Activated T-cell treated with anti-CD3 and anti-CD28 coated beads, Interleukin-2, amount 50 U/mL, for 72 hours (primary cell): Measurements from ENCODE around the gene FBXL13. TPM values are rescaled to one million over a fixed set of nuclear protein-coding genes. Genes with fewer than 3 reads are reported as not detected.
A peak's percentile ranks its signal among the peaks of the same experiment; 100 is the strongest.

Source experiments
- ATAC-seq, 2 donors: fragments of 150-1000 bp; cut with Tn5 transposase; replicated peaks in 1 of 2; 2 replicates each; pipeline ENCODE4 v1.10.0; 2021; ENCODE audit warnings: moderate library complexity in 2 of 2, mild to moderate bottlenecking in 1 of 2
- DNase-seq, 2 donors: peaks; one replicate each; pipeline ENCODE4 v3.0.0; 2021 to 2022; ENCODE audit warnings: mixed read lengths in 1 of 2
- H3K27ac Mint-ChIP-seq: one replicate; pipeline ENCODE4 v1.8.0; 2022; ENCODE audit warnings: mild to moderate bottlenecking, moderate library complexity, mixed read lengths
- H3K27me3 Mint-ChIP-seq: one replicate; pipeline ENCODE4 v1.8.0; 2022; ENCODE audit warnings: low read depth, mixed read lengths
- H3K36me3 Mint-ChIP-seq, 2 donors: one replicate each; pipeline ENCODE4 v1.8.0; 2022; ENCODE audit warnings: mixed read lengths in 2 of 2, mild to moderate bottlenecking in 1 of 2; ENCODE audit not compliant: insufficient read depth in 2 of 2
- H3K4me1 Mint-ChIP-seq: one replicate; pipeline ENCODE4 v1.8.0; 2022; ENCODE audit warnings: low read depth, mixed read lengths
- H3K4me3 Mint-ChIP-seq, 2 donors: one replicate each; pipeline ENCODE4 v1.8.0; 2022; ENCODE audit warnings: mild to moderate bottlenecking in 2 of 2, mixed read lengths in 2 of 2, moderate library complexity in 2 of 2
- H3K9me3 Mint-ChIP-seq, 2 donors: one replicate each; pipeline ENCODE4 v1.8.0; 2022; ENCODE audit warnings: mixed read lengths in 2 of 2
- total RNA-seq, 2 donors: library from RNA; stranded (reverse); gene quantifications; one replicate each; pipeline ENCODE4 v1.2.3, GENCODE V29; 2022

The FBXL13 gene
- total RNA-seq, 2 donors from 2014 or later = 1.0 to 1.1 TPM

DNA sequence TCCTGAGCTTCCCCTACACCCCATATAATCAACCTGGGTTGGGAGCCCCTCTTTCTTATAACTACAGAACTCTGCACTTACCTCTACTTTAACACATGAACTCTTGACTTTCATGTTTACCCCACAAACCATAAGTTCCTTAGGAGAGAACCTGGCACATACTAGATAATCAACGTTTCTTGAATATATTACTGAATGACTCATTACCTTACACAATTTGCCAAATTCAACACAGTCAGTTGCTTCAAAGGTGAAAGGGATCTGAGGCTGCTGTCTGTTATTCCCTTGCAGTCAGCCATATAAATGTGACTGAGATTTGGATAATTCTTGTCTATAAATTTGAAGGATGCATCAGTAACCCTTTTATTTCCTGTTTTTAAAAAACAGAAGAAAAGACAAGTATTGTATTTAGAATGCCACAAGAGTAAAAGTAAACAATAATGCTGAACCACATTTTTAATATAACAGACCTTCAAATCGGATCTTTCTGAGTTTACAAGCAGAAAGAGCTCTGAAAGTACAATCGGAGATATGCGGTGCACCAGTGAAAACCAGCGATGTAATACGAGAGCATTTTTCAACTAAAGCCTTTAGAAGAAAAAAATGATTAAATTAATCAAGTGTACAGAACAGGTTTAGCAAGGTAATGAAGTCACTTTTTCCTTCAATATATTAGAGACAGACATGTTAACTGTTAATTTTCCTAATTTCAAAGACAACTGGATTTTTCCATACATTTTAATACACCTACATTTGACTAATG is 191.3 kb downstream of the FBXL13 start:
- Mint-ChIP-seq H3K4me1 (no peaks in the 10 kb centered on the region), H3K27ac (no peak overlapping the region), H3K36me3 (no peaks in the 10 kb centered on the region), H3K9me3 (no peaks in the 10 kb centered on the region), H3K4me3 (no peak overlapping the region), H3K27me3 (no peaks in the 10 kb centered on the region)
- DNase-seq = no peak
- ATAC-seq = no peak

DNA sequence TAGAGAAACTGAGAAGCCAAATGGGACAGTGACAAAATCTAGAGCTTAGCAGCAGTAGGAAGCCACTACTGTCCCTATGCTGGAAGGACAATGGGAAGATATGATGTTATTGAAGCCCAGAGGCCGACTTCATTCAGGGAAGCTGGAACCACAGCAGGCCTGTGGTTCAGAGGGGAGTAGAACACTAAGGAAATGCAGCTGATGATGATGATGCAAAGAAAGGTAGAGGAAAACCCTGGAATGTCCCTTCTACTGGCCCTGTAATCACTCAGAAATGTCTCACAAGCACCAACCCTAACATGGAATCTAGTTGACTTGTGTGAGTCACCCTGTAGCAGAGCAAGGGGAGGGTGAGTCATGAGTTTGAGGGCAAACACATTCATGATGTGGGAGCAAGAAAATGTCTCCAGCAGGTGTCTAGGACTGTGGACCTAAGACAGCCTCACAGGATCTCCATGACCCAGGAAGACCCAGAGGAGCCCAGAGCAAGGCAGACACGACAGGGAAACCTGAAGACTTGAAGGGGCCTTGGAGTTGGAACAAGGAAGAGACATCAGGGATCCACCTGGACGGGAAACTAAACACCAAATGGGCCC is 198.8 kb downstream of the FBXL13 start:
- no peak overlapping the region for H3K4me3 Mint-ChIP-seq
- H3K9me3 Mint-ChIP-seq = peaks cover 0 to 2% of the 10 kb centered on the region in 2 donors
- DNase-seq (peak; percentile 58 to 63), ATAC-seq (peak; percentile 94)
- H3K4me1 Mint-ChIP-seq = peaks cover 31% of the 10 kb centered on the region
- H3K27me3 Mint-ChIP-seq = peaks cover 17% of the 10 kb centered on the region
- H3K36me3 Mint-ChIP-seq = peaks cover 0 to 2% of the 10 kb centered on the region in 2 donors
- peak overlapping the region; percentile 29 for H3K27ac Mint-ChIP-seq

DNA sequence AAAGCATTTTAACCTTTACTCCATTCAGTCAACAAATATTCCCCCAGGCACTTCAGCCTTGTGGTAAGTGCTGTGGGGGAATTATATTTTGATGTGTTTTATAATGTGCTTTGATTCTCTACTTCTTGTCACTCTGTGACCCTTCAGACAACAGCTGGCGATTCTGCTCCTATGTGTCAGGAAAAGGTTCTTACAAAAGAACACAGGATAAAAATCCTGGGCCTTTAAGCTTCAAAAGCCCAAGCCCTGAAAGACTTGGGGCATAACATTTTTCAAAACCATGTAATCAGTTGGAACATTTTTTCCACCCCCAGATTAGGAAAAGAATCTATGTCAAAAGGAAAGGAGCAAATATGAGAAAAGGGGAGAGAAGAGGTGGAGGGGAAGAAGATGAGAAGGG is 199.6 kb downstream of the FBXL13 start:
- Mint-ChIP-seq H3K27me3 (peaks cover 17% of the 10 kb centered on the region), H3K4me1 (peaks cover 31% of the 10 kb centered on the region), H3K27ac (no peak overlapping the region), H3K9me3 (peaks cover 0 to 2% of the 10 kb centered on the region in 2 donors), H3K4me3 (no peak overlapping the region), H3K36me3 (peaks cover 0 to 2% of the 10 kb centered on the region in 2 donors)
- DNase-seq (no peak), ATAC-seq (no peak)

DNA sequence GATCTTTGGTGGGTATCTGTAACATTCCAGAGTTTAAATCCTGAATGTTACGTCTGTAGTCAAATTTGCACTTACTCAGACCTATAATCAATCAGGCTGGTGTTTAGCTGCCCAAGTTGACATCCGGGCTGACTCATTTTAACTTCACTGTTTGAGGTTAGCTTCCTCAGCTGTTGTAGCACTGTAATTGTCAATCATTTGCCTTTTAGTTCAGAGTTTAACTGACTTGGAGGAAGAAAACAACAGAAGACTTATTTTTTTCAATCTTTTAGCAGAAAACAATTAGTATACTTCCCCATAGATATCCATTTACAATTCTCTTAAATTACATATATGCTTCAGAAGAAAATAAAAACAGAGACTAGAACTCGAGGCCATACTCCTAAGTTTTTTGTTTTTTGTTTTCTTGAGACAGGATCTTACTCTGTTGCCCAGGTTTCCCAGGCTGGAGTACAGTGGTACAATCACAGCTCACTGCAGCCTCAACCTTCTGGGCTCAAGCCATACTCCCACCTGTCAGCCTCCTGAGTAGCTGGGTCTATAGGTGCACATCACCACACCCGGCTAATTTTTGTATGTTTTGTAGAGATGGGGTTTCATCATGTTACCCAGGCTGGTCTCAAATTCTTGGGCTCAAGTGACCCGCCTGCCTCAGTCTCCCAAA is 200.3 kb downstream of the FBXL13 start:
- H3K9me3 Mint-ChIP-seq = peaks cover 0 to 2% of the 10 kb centered on the region in 2 donors
- ATAC-seq (peak; percentile 81 to 82), DNase-seq (peak; percentile 36 to 50)
- H3K27me3 Mint-ChIP-seq = peaks cover 17% of the 10 kb centered on the region
- peak overlapping the region in 1 of 2 donors; percentile 48 for H3K4me3 Mint-ChIP-seq
- peaks cover 0 to 2% of the 10 kb centered on the region in 2 donors for H3K36me3 Mint-ChIP-seq
- H3K27ac Mint-ChIP-seq = no peak overlapping the region
- H3K4me1 Mint-ChIP-seq = peaks cover 31% of the 10 kb centered on the region

DNA sequence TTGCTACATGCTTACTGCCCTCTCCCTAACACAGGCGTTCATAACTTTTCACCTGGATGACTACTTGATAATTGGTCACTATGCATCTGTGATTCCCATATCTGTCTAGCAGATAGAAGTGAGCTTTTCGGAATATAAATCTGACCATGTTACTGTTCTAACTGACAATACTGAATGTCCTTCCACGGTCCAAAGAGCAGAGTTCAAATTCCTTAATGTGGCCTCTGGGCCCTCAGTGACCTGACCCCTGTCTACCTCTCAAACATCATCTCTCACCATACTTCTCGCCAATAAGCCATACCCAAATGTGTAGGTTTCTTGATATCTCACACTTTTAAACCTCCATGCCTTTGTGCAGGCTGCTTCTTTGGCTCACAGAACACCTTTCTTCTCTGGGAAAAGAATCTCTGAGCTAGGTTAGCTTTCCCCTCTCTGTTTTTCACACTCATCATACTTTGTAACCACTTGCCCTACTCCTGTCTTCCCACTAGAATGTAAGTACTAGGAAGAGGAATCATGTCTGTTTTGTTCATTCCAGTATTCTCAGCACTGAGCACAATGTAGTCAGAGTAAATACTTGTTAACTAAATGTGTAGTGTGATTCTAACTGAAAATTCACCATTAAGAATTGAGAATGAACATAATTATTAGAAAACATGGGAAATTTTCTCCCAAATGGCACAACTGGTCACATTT is 201.0 kb downstream of the FBXL13 start:
- Mint-ChIP-seq H3K9me3 (peaks cover 0 to 2% of the 10 kb centered on the region in 2 donors), H3K36me3 (peaks cover 0 to 2% of the 10 kb centered on the region in 2 donors), H3K27me3 (peaks cover 17% of the 10 kb centered on the region), H3K4me3 (peak overlapping the region in 1 of 2 donors; percentile 48), H3K27ac (no peak overlapping the region), H3K4me1 (peaks cover 31% of the 10 kb centered on the region)
- DNase-seq (no peak), ATAC-seq (peak; percentile 10 to 13)

DNA sequence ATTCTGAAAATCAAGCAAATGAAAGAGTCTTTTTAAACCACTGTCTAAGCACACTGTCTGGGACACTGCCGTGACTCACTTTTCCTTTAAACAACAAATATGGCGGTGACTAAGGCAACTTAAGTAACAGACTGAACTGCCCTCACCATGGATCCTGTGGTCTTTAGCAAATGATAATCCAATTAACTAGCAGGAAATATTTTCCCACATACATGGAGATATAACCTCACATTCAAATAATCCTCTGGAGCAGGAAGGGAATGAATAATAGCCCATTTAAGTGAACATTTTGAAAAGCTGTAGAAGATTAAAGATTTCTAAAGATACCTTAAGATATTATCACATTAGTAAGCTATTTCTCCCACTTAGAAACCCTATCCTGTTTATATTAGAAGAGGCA is 202.1 kb downstream of the FBXL13 start:
- Mint-ChIP-seq H3K27me3 (peaks cover 17% of the 10 kb centered on the region), H3K36me3 (peaks cover 0 to 2% of the 10 kb centered on the region in 2 donors), H3K4me1 (peaks cover 31% of the 10 kb centered on the region), H3K9me3 (peaks cover 0 to 2% of the 10 kb centered on the region in 2 donors), H3K27ac (no peak overlapping the region), H3K4me3 (no peak overlapping the region)
- ATAC-seq (no peak), DNase-seq (no peak)

DNA sequence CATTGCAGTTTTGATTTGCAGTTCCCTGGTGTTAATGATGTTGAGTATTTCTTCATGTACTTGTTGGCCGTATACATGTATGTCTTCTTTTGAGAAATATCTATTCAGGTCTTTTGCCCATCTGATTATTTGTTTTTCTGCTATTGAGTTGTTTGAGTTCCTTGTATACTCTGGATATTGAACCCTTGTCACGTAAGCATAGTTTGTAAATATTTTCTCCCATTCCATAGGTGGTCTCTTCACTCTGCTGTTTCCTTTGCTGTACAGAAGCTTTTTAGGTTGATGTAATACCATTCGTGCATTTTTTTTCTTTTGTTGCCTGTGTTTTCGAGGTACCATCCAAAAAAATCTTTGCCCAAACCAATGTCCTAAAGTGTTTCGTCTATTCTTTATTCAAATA is 205.4 kb downstream of the FBXL13 start:
- Mint-ChIP-seq H3K36me3 (peaks cover 0 to 2% of the 10 kb centered on the region in 2 donors), H3K4me3 (no peak overlapping the region), H3K27me3 (peaks cover 17% of the 10 kb centered on the region), H3K27ac (no peak overlapping the region), H3K9me3 (no peaks in the 10 kb centered on the region), H3K4me1 (peaks cover 8% of the 10 kb centered on the region)
- no peak for DNase-seq
- no peak for ATAC-seq

DNA sequence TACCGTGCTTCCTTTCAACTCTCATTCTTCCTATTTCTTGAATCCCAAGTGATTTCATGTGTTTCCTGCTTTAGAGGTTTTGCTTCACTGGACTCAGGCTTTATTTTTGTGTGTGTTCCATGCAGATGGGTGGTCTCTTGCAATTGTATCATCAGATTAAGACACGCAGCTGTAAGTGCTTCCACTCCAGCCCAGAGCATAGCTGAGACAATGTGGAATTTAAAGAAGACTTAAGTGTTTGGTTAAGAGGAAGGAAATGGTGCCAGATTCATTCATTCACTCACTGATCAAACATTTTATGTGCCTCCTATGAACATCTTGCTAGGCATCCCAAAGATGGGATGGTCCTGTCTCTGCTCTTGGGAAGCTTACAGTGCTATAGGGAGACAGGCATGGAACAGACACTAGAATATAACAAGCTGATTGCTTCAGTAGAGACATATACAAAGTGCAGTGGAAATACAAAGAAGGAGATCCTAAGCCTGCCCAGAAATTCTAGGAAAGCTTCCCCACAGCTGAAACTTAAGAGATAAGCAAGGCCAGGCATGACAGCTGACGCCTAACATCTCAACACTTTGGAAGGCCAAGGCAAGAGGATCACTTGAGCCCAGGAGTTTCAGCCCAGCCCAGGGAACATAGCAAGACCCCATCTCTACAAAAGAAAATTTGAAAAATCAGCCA is 207.9 kb downstream of the FBXL13 start:
- H3K36me3 Mint-ChIP-seq = no peaks in the 10 kb centered on the region
- DNase-seq = no peak
- no peaks in the 10 kb centered on the region for H3K4me1 Mint-ChIP-seq

DNA sequence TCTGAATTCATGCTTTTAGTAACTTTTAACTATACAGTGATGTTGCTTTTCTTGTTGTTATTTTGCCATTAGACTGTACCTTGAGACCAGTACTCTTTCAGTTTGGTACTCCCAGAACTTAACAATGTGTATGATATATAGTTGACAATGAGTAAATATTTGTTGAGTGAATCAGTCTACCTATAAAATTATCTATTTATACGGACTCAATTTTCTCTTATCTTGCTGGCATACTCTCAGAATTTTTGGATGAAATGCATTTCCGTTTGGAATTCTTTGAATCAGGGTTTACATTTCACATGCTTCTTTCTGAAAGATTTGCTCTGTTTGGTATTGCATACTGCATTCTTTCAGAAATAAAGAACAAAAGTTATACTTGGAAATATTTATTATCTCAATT is 209.6 kb downstream of the FBXL13 start:
- Mint-ChIP-seq H3K4me3 (no peak overlapping the region), H3K27me3 (peaks cover 5% of the 10 kb centered on the region), H3K4me1 (no peaks in the 10 kb centered on the region), H3K27ac (no peak overlapping the region), H3K36me3 (no peaks in the 10 kb centered on the region), H3K9me3 (no peaks in the 10 kb centered on the region)
- ATAC-seq (no peak), DNase-seq (no peak)

More for the DNA sequence above, 207.9 kb downstream of the FBXL13 start:
- no peak for ATAC-seq
- Mint-ChIP-seq H3K27me3 (peaks cover 7% of the 10 kb centered on the region), H3K27ac (no peak overlapping the region), H3K9me3 (no peaks in the 10 kb centered on the region), H3K4me3 (no peak overlapping the region)

DNA sequence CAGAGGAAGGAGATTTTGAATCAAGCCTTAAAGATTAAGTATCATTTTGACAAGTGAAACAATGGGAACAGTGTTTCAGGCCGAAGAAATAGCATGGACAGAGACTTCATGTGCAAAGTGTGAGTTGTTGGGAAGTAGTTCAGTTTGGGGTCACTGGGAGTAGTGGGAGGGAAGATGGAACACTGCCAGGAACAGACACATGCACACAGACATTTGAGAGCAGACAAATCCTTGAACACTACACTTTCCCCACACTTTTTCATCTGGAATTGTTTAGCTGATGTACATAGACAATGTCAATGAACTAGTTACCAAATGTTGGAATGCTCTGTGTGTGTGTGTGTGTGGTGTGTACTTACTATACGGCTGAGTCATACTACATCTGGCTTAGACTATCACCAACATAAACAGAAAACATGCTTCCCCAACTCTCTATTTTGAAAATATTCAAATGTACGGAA is 214.2 kb downstream of the FBXL13 start:
- Mint-ChIP-seq H3K36me3 (no peaks in the 10 kb centered on the region), H3K27ac (no peak overlapping the region), H3K4me1 (no peaks in the 10 kb centered on the region), H3K27me3 (peaks cover 5% of the 10 kb centered on the region), H3K9me3 (no peaks in the 10 kb centered on the region), H3K4me3 (no peak overlapping the region)
- DNase-seq = no peak
- ATAC-seq = no peak

DNA sequence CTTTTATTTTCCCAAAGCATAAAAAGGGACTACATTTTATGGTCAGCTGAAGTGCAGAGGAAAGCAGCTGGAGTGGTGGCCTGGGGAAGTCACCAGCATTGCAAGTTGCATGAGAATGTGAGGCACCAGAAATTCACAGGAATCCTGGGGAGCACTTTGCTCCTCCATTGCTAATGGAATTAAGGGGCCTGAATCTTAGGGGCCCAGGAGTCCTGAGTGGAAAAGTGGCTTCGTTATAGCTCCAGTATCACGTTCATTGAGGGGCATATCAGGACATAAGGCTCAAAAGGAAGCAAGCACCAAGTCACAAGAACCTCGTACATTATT is 214.8 kb downstream of the FBXL13 start:
- no peak for ATAC-seq
- Mint-ChIP-seq H3K4me1 (no peaks in the 10 kb centered on the region), H3K9me3 (no peaks in the 10 kb centered on the region), H3K27me3 (peaks cover 5% of the 10 kb centered on the region), H3K36me3 (no peaks in the 10 kb centered on the region), H3K4me3 (no peak overlapping the region), H3K27ac (no peak overlapping the region)
- no peak for DNase-seq

DNA sequence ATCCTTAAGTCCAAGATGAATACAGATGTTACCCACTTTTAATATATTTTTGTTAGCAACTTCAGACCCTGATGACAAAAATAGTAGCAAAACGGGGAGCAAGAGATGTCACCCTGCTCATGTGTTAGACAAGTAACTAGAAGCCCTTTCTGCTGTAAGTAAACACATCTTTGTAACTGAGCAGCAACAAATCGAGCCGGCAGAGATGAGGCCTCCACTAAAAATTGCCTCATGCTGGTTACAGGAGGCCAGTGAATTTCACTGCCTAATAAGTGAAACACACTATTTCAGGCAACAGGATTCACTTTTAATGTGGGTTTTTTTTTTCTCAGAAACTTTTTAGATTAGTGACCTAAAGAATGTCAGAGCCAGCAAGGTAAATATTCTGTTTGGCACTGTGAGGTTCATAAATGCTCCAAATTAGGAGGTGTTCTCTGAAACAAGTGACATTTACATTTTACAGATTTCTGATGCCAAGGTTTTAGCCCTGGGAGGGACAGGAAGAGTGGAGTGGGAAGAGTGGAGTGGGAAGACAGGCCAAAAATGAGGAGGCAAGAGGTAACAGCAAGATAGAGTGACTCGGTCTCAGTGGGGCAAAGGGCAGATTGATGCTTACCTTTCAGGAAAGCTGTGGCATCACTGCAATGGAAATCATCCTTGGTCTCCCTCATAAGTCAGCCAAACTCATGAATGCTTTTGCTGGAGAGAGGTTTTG is 215.4 kb downstream of the FBXL13 start:
- Mint-ChIP-seq H3K36me3 (no peaks in the 10 kb centered on the region), H3K4me1 (no peaks in the 10 kb centered on the region), H3K9me3 (no peaks in the 10 kb centered on the region), H3K27ac (no peak overlapping the region), H3K27me3 (peaks cover 5% of the 10 kb centered on the region), H3K4me3 (no peak overlapping the region)
- ATAC-seq (no peak), DNase-seq (no peak)
